Measurements from ENCODE around the gene ACAP2.
"Not testable (repeated sequence)": the region's sequence is repeated elsewhere in the genome, so short reads cannot be mapped to it uniquely, and the experiment has no call there.

The ACAP2 gene

GRCh38 chr3:195386739-195387138 is 56.1 kb downstream of the ACAP2 start:
- FAIRE-seq: peak; percentile 83
- TF ChIP-seq POLR2A (IDR thresholded peaks at IDR 0.05; ENCODE audit: low read depth, low read length): no peak

DNA sequence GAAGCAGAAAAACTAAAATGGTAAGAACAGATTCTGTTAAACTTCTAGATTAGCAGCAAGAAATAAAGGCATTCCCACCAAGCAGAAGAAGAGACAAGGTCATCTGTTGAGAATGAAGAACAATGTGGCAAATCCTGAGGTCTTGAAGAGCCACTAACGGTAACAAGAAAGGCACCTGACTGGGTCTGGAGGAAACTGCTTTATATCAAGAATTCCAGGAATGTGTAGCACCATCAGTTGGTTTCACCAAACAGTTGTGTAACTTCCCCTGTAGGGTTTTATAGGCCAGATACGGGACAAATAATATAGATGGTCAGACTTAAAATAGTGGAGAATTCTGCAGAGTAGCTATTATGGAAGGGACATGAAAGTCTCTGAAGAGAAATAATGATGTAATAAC is 57.3 kb downstream of the ACAP2 start:
- no peak for TF ChIP-seq POLR2A (IDR thresholded peaks at IDR 0.05; ENCODE audit: low read depth, low read length)
- FAIRE-seq: peak; percentile 98
- peak; percentile 25 for DNase-seq (ENCODE audit: insufficient read length, low spot score)

More at GRCh38 chr3:195386739-195387138, 56.1 kb downstream of the ACAP2 start:
- no peak for DNase-seq (ENCODE audit: insufficient read length, low spot score)

- peak; percentile 61 for FAIRE-seq
- no peak for DNase-seq (ENCODE audit: insufficient read length, low spot score)
- TF ChIP-seq POLR2A (IDR thresholded peaks at IDR 0.05; ENCODE audit: low read depth, low read length): no peak
These were observed 57.9 kb downstream of the ACAP2 start for GRCh38 chr3:195384952-195385351.

GRCh38 chr3:195372220-195372619 is 70.6 kb downstream of the ACAP2 start:
- FAIRE-seq (no peak), DNase-seq (ENCODE audit: insufficient read length, low spot score) (no peak)
- no peak for TF ChIP-seq POLR2A (IDR thresholded peaks at IDR 0.05; ENCODE audit: low read depth, low read length)

DNA sequence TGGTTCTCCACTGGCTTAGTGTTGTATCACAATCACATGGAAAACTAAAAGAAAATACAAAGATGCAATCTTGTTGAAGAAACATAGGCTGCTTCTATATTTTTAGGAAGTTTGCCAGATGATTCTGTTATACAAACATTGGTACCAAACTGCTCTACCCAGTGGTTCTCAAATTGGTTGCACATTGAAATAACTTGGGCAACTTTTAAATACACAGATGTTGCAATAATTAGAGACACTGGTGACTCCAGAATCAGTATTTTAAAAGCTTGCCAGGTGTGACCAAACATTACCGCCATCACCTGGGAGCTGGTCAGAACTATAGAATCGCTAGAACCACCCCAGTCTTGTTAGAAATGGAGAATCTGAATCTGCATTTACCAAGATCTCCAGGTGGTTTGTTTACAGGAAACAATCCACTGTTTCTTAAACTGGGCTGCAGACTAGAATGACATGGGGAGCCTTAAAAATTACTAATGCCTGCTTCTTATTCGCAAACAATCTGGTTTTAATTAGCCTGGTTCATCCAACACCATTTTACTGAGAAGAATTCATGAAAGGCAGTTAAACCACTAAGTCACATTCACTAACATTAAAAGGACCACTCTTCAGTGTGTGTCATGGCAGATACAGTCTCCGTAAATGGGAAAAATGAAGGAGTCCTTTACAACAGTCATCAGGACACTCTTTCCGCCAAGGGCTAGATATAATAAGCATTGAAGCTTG is 76.5 kb downstream of the ACAP2 start:
- peak; percentile 36 for FAIRE-seq
- DNase-seq (ENCODE audit: insufficient read length, low spot score): no peak
- no peak for TF ChIP-seq POLR2A (IDR thresholded peaks at IDR 0.05; ENCODE audit: low read depth, low read length)

- TF ChIP-seq POLR2A (IDR thresholded peaks at IDR 0.05; ENCODE audit: low read depth, low read length): no peak
- DNase-seq (ENCODE audit: insufficient read length, low spot score): no peak
These were observed 77.4 kb downstream of the ACAP2 start for GRCh38 chr3:195365371-195365770.

DNA sequence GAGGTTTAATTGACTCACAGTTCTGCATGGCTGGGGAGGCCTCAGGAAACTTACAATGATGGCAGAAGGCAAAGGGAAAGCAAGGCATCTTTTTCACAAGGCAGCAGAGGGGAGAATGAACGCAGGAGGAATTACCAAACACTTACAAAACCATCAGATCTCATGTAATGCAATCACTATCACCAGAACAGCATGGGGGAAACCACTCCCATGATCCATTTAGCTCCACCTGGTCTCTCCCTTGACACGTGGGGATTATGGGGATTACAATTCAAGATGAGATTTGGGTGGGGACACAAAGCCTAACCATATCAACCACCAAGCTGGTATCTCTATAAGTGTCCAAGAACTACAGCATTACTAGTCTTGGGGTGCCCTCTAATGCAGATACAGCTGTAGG is 85.0 kb downstream of the ACAP2 start:
- FAIRE-seq; DNase-seq (ENCODE audit: insufficient read length, low spot score): not testable (repeated sequence)

More at GRCh38 chr3:195365371-195365770, 77.4 kb downstream of the ACAP2 start:
- FAIRE-seq: no peak

- peak; percentile 62 for FAIRE-seq
- no peak for TF ChIP-seq POLR2A (IDR thresholded peaks at IDR 0.05; ENCODE audit: low read depth, low read length)
- no peak for DNase-seq (ENCODE audit: insufficient read length, low spot score)
These were observed 86.4 kb downstream of the ACAP2 start for GRCh38 chr3:195356151-195357086.

DNA sequence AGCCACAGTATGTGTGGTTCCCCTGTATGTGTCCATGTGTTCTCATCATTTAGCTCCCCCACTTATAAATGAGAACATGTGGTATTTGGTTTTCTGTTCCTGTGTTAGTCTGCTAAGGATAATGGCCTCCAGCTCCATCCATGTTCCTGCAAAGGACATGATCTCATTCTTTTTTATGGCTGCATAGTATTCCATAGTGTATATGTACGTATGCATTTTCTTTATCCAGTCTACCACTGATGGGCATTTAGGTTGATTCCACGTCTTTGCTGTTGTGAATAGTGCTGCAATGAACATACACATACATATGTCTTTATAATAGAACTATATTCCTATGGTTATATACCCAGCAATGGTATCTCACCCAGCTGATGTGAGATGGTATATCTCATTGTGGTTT is 88.8 kb downstream of the ACAP2 start:
- DNase-seq (ENCODE audit: insufficient read length, low spot score); FAIRE-seq: not testable (repeated sequence)

- FAIRE-seq (peak; percentile 96), DNase-seq (ENCODE audit: insufficient read length, low spot score) (peak; percentile 49)
- no peak for TF ChIP-seq POLR2A (IDR thresholded peaks at IDR 0.05; ENCODE audit: low read depth, low read length)
These were observed 89.8 kb downstream of the ACAP2 start for GRCh38 chr3:195352895-195353488.

DNA sequence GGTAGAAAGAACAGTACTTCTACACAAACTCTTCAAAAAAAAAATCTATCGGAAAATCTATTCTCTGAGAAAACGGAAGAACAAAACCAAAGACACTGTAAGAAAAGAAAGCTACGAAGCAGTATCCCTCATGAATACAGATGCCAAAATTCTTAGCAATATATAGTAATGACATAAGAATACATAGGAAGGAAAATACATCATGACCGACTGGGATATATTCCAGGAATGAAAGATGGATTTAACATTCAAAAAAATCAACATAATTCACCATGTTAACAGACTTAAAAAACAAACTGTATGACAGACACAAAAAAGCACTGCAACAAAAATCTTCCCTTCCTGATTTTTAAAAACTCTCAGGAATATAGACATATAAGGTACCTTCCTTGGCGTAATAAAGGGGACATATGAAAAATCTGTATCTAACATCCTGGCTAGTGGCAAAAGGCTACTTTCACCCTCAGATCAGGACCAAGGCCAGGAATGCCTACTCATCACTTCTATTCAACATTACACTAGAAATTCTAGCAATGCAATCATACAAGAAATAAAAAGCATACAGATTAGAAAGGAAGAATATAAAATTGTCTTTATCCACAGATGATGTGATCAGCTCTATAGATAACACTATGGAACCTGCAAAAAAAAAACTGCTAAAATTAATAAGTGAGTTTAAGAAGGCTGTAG is 94.2 kb downstream of the ACAP2 start:
- FAIRE-seq: peak; percentile 61
- no peak for TF ChIP-seq POLR2A (IDR thresholded peaks at IDR 0.05; ENCODE audit: low read depth, low read length)
- no peak for DNase-seq (ENCODE audit: insufficient read length, low spot score)

DNA sequence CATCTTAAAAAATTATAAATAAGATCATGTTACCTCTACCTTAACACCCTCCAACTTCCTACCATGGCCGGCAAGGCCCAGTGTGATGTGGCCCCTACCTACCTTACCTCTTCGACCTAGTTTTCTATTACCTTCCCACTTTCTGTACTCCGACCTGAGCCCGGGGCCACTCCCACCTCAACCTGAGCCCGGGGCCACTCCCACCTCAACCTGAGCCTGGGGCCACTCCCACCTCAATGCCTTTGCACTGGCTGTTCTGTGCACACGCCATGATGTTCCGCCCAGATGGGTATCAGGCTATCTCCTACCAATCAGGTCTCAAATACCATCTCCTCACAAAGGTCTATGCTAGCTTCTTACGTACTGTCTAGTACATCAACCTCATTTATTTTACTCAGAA is 105.1 kb downstream of the ACAP2 start:
- FAIRE-seq (no peak), DNase-seq (ENCODE audit: insufficient read length, low spot score) (no peak)
- no peak for TF ChIP-seq POLR2A (IDR thresholded peaks at IDR 0.05; ENCODE audit: low read depth, low read length)

DNA sequence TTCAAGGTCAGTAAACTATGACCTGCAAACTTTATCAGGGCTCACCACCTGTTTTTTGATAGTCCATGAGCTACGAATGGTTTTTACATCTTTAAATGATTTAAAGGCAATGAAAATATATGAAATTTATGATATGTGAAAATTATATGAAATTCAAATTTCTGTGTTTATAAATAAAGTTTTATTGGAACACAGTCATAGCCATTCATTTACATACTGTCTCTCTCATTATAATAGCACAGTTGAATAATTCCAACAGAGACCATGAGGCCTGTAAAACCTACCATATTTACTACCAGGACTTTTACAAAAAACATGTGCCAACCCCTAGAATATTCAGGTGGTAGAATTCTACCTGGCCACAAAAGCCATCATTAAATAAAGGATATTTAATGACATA is 107.9 kb downstream of the ACAP2 start:
- FAIRE-seq: no peak
- TF ChIP-seq POLR2A (IDR thresholded peaks at IDR 0.05; ENCODE audit: low read depth, low read length): no peak
- DNase-seq (ENCODE audit: insufficient read length, low spot score): no peak

DNA sequence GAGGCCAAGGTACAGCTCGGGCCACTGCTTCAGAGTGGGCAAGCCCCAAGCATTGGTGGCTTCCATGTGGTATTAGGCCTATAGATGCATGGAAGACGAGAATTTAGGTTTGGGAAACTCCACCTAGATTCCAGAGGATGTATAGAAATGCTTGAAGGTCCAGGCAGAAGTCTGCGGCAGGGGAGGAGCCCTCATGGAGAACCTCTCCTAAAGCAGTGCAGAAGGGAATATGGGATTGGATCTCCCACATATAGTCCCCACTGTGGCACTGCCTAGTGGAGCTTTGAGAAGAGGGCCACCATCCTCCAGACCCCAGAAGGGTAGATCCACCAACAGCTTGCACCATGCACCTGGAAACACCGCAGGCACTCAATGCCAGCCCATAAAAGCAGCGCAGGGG is 123.8 kb downstream of the ACAP2 start:
- TF ChIP-seq POLR2A (IDR thresholded peaks at IDR 0.05; ENCODE audit: low read depth, low read length): no peak
- no peak for FAIRE-seq
- no peak for DNase-seq (ENCODE audit: insufficient read length, low spot score)
